IMR-90 (cell line): ENCODE results near the gene BDKRB1. TPM values are rescaled to one million over a fixed set of nuclear protein-coding genes. Genes with fewer than 3 reads are reported as not detected.
A peak's percentile ranks its signal among the peaks of the same experiment; 100 is the strongest.

ENCODE experiments used
- ATAC-seq: fragments of 200-7000 bp; cut with Tn5 transposase; 2 replicates; pipeline ENCODE4 v1.9.1; 2020; ENCODE audit warnings: low read depth, mild to moderate bottlenecking, moderate library complexity
- BruUV-seq: library from RNA; stranded (reverse); fragments of 400-500 nt; replicated peaks from 2 replicates; lab custom pipeline; 2021; lab: Mats Ljungman, UMichigan
- CTCF ChIA-PET: fragments of 300-600 bp; formaldehyde crosslinking; extraction: SDS; loops from one replicate; lab custom pipeline; 2021; ENCODE audit warnings: antibody characterized with exemption; lab: Yijun Ruan, JAX
- POLR2A ChIA-PET: fragments of 300-600 bp; sonication (Branson Sonifier 250); formaldehyde crosslinking; loops from one replicate; lab custom pipeline; 2022; ENCODE audit warnings: antibody characterized with exemption; ENCODE audit not compliant: unreplicated experiment; lab: Charles Lee
- DNase-seq: peaks from one replicate; pipeline ENCODE4 v3.0.0; 2013
- H2AFZ ChIP-seq: replicated peaks from 2 replicates; pipeline ENCODE3; 2013; ENCODE audit warnings: low read length, mild to moderate bottlenecking; ENCODE audit not compliant: poor library complexity
- H2AK5ac ChIP-seq: 2 replicates; pipeline ENCODE4 v1.6.1; 2013; ENCODE audit warnings: low read depth, low read length, inconsistent platforms
- H2AK9ac ChIP-seq: replicated peaks from 2 replicates; pipeline ENCODE3; 2013; ENCODE audit warnings: mild to moderate bottlenecking, low read depth, low read length, moderate library complexity; ENCODE audit not compliant: poor library complexity
- H2BK120ac ChIP-seq: 2 replicates; pipeline ENCODE4 v1.6.1; 2013; ENCODE audit warnings: low read depth, low read length, inconsistent platforms
- H2BK15ac ChIP-seq: 3 replicates; pipeline ENCODE4 v1.6.1; 2013; ENCODE audit warnings: low read depth, low read length, inconsistent platforms
- H2BK20ac ChIP-seq: 2 replicates; pipeline ENCODE4 v1.6.1; 2013; ENCODE audit warnings: low read depth, mild to moderate bottlenecking, inconsistent platforms, low read length, moderate library complexity
- H2BK5ac ChIP-seq: 2 replicates; pipeline ENCODE4 v1.6.1; 2013; ENCODE audit warnings: mild to moderate bottlenecking, low read depth, low read length, inconsistent platforms; ENCODE audit not compliant: poor library complexity, severe bottlenecking
- H3K14ac ChIP-seq: replicated peaks from 2 replicates; pipeline ENCODE4 v1.6.1; 2013; ENCODE audit warnings: low read depth, low read length, inconsistent platforms
- H3K18ac ChIP-seq: 2 replicates; pipeline ENCODE4 v1.6.1; 2013; ENCODE audit warnings: low read depth, low read length, control low read depth
- H3K23ac ChIP-seq: 2 replicates; pipeline ENCODE4 v1.6.1; 2013; ENCODE audit warnings: low read depth, low read length, inconsistent platforms
- H3K27ac ChIP-seq: 2 replicates; pipeline ENCODE4 v1.5.1; 2013; ENCODE audit warnings: mild to moderate bottlenecking, control low read depth, low read length; ENCODE audit not compliant: insufficient read depth
- H3K27me3 ChIP-seq: 2 replicates; pipeline ENCODE4 v1.6.1; 2013; ENCODE audit warnings: low read length; ENCODE audit not compliant: control insufficient read depth, insufficient read depth
- H3K36me3 ChIP-seq: 2 replicates; pipeline ENCODE4 v1.6.1; 2013; ENCODE audit warnings: low read length, mixed read lengths; ENCODE audit not compliant: control insufficient read depth, insufficient read depth
- H3K4ac ChIP-seq: 2 replicates; pipeline ENCODE4 v1.6.1; 2013; ENCODE audit warnings: low read depth, low read length, inconsistent platforms
- H3K4me1 ChIP-seq: 2 replicates; pipeline ENCODE4 v1.6.1; 2013; ENCODE audit warnings: low read length, mixed read lengths; ENCODE audit not compliant: control insufficient read depth, insufficient read depth
- H3K4me2 ChIP-seq: 2 replicates; pipeline ENCODE4 v1.6.1; 2013; ENCODE audit warnings: low read depth, mild to moderate bottlenecking, control low read depth, low read length, moderate library complexity
- H3K4me3 ChIP-seq: 2 replicates; pipeline ENCODE4 v1.5.1; 2013; ENCODE audit warnings: low read depth, mild to moderate bottlenecking, control low read depth, low read length, moderate library complexity; ENCODE audit not compliant: insufficient read depth
- H3K56ac ChIP-seq: 2 replicates; pipeline ENCODE4 v1.6.1; 2013; ENCODE audit warnings: low read length, inconsistent platforms; ENCODE audit not compliant: insufficient read depth; ENCODE audit errors: extremely low read depth
- H3K79me1 ChIP-seq, 2 experiments: 2 replicates each; pipeline ENCODE4 v1.6.1; 2013; ENCODE audit warnings: low read length in 2 of 2, inconsistent platforms in 1 of 2, low read depth in 1 of 2
- H3K9ac ChIP-seq: 2 replicates; pipeline ENCODE4 v1.6.1; 2013; ENCODE audit warnings: low read depth, low read length, control low read depth
- H3K9me1 ChIP-seq: 2 replicates; pipeline ENCODE4 v1.6.1; 2013; ENCODE audit warnings: low read length, inconsistent platforms; ENCODE audit not compliant: insufficient read depth
- H3K9me3 ChIP-seq: 2 replicates; pipeline ENCODE4 v1.6.1; 2013; ENCODE audit warnings: low read length; ENCODE audit not compliant: control insufficient read depth, insufficient read depth
- H4K20me1 ChIP-seq: 2 replicates; pipeline ENCODE4 v1.6.1; 2013; ENCODE audit warnings: low read length, inconsistent platforms; ENCODE audit not compliant: insufficient read depth
- H4K5ac ChIP-seq: 2 replicates; pipeline ENCODE4 v1.6.1; 2013; ENCODE audit warnings: mild to moderate bottlenecking, low read depth, low read length, control low read depth
- H4K8ac ChIP-seq, 2 experiments: 2 replicates each; pipeline ENCODE4 v1.6.1; 2013; ENCODE audit warnings: low read depth in 2 of 2, low read length in 2 of 2, control low read depth in 1 of 2, inconsistent platforms in 1 of 2
- H4K91ac ChIP-seq: 2 replicates; pipeline ENCODE4 v1.6.1; 2013; ENCODE audit warnings: low read depth, low read length, inconsistent platforms; ENCODE audit not compliant: insufficient read depth
- POLR2A ChIP-seq: IDR thresholded peaks from 2 replicates; pipeline ENCODE4 v1.6.1; 2012; ENCODE audit warnings: mild to moderate bottlenecking, low read depth, low read length
- RFX5 ChIP-seq: IDR thresholded peaks from 2 replicates; pipeline ENCODE4 v1.8.0; 2012; ENCODE audit warnings: low read depth, mild to moderate bottlenecking, low read length, moderate library complexity
- WGBS, 2 experiments: methylation state at CpG; one replicate each; pipeline versions ENCODE4 v1.1.5 to v1.1.7; 2013; ENCODE audit warnings: missing lambda C conversion rate in 2 of 2; ENCODE audit not compliant: insufficient read length in 1 of 2; ENCODE audit errors: extremely low coverage in 2 of 2; 5-methylcytosine and 5-hydroxymethylcytosine counted together
- dilution Hi-C: fragments of 300-500 bp; cut with HindIII; formaldehyde crosslinking; loops from one replicate; pipeline ENCODE4 v1.14.3; 2018; ENCODE audit warnings: low sequenced_read_pairs; ENCODE audit not compliant: unreplicated experiment
- in situ Hi-C: fragments of 300-500 bp; cut with MboI; formaldehyde crosslinking; loops from 3 replicates; pipeline ENCODE4 v1.14.3; 2019; ENCODE audit warnings: low sequenced_read_pairs, inconsistent platforms, mixed read lengths
- intact Hi-C: fragments of 100-400 bp; cut with micrococcal nuclease; formaldehyde crosslinking; loops from 2 replicates; pipeline ENCODE4 v1.10.0; 2022
- polyA plus RNA-seq, 3 experiments: library from polyadenylated mRNA; depleted of rRNA; stranded (reverse); fragments of >200 nt; gene quantifications; 2 replicates each; pipeline ENCODE4 v1.2.3, GENCODE V29; 2012; ENCODE audit warnings: low replicate concordance in 1 of 3
- total RNA-seq: library from RNA; depleted of rRNA; stranded (reverse); fragments of >200 nt; gene quantifications from 2 replicates; pipeline ENCODE4 v1.2.3, GENCODE V29; 2012

BDKRB1 gene
- total and polyA plus RNA-seq, 2 of the 4 experiments (the other 2 are of a cell fraction): 56.5 to 130 TPM

DNA sequence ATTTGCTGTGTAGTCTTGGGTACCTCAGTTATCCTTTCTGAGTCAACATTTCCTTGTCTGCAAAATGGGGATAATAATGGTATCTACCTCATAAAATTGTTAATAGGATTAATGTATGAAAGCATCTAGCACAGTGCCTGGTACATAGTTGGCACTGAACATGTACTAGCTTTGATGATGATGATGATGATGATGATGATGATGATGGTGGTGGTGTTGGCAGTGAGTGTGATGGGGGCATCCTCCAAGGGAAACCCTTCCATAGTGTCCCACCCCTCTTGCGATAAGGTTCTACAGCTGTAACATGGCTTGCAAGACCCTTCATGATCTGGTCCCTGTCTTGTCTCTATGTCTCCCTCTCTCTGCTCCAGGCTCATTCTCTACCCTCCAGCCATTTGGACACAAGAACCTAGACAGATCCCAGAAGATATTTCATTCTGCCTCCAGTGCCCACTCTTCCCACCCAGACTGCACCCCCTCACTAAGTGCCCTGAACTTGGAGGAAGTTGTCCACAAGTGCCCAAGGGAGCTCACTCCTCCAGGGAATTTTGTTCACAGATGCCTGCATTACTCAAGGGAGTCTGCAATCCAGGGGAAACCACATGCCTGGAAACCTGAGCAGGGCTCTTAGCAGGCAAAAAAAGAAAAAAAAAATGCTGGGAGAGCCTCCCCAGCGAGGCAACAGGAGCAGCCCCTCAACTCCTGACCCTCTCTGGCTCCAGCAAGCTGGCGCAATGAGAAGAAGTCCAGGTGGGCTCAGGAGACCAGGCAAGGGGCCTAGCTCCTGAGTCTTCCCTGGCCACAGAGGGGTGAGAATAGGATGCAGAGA is 10.1 kb upstream of the BDKRB1 start:
- peak; percentile 85 for DNase-seq
- H2AK9ac ChIP-seq: peak overlapping the region; percentile 10
- peak; percentile 25 for ATAC-seq
- H3K18ac ChIP-seq: peak overlapping the region; percentile 33
- 0 out of 2 replicates have a peak overlapping the region, but pooled peaks have one; percentile 5 for H3K9ac ChIP-seq
- CTCF ChIA-PET: no interaction called here
- H2BK120ac ChIP-seq: peak overlapping the region; percentile 75; the same call in 1 of the 2 replicates
- peaks cover 45% of the 10 kb centered on the region for H3K36me3 ChIP-seq
- peaks cover 7% of the 10 kb centered on the region for H4K20me1 ChIP-seq
- H3K14ac ChIP-seq: peak overlapping the region; percentile 79; the same call in 1 of the 2 replicates
- in situ Hi-C loops (no loop called here), dilution Hi-C loops (no loop called here), intact Hi-C loops (no loop called here)
- peak overlapping the region; percentile 40; the same call in 2 of the 3 replicates for H2BK15ac ChIP-seq
- H3K23ac ChIP-seq: peak overlapping the region; percentile 58; the same call in 1 of the 2 replicates
- peak overlapping the region; percentile 83 for H4K91ac ChIP-seq
- TF ChIP-seq POLR2A (0 out of 2 replicates have a peak, but pooled peaks have one; percentile 22), RFX5 (no peak)
- H3K27ac ChIP-seq: peak overlapping the region; percentile 58
- no peak overlapping the region for H3K56ac ChIP-seq
- H3K79me1 ChIP-seq: peaks cover 28 to 70% of the 10 kb centered on the region in 2 experiments; a peak in 3 of 4 replicates
- H3K4me3 ChIP-seq: no peak overlapping the region
- peak overlapping the region; percentile 95 for H2AK5ac ChIP-seq
- H3K9me1 ChIP-seq: peaks cover 15% of the 10 kb centered on the region
- H4K8ac ChIP-seq: peak overlapping the region; percentile 6 to 75
- peak overlapping the region; percentile 60; the same call in 1 of the 2 replicates for H2BK20ac ChIP-seq
- H3K4me2 ChIP-seq: no peak overlapping the region
- H4K5ac ChIP-seq: peak overlapping the region; percentile 63
- POLR2A ChIA-PET: no interaction called here
- no peaks in the 10 kb centered on the region for H3K27me3 ChIP-seq
- H3K9me3 ChIP-seq: no peaks in the 10 kb centered on the region
- no TSS peak for BruUV-seq
- H2AFZ ChIP-seq: peak overlapping the region; percentile 81
- H2BK5ac ChIP-seq: peak overlapping the region; percentile 80
- H3K4ac ChIP-seq: peak overlapping the region; percentile 68
- 100% methylated on average over 1 of the region's 3 CpGs; no CpG with 5 or more reads in 1 of the 2 experiments for WGBS, 2 experiments
- peaks cover 18% of the 10 kb centered on the region for H3K4me1 ChIP-seq
